AG04450 (cell line): ENCODE results near the gene F10. TPM values are rescaled to one million over a fixed set of nuclear protein-coding genes. Genes with fewer than 3 reads are reported as not detected.

Experiments used
- CTCF ChIA-PET: fragments of 300-600, 350-600 bp; formaldehyde crosslinking; extraction: SDS; loops from one replicate; lab custom pipeline; 2022; ENCODE audit warnings: antibody characterized with exemption, inconsistent platforms; lab: Charles Lee
- POLR2A ChIA-PET: fragments of 350-600 bp; formaldehyde crosslinking; extraction: SDS; loops from one replicate; lab custom pipeline; 2021; ENCODE audit warnings: antibody characterized with exemption, inconsistent platforms; lab: Yijun Ruan, JAX
- DNase-seq: peaks from one replicate; pipeline ENCODE4 v3.0.0-alpha.2; 2011; ENCODE audit warnings: low read depth, low spot score
- H3K27ac ChIP-seq: one replicate; pipeline ENCODE4 v1.5.1; 2012; ENCODE audit warnings: low read depth, low read length, control low read depth
- H3K27me3 ChIP-seq: one replicate; pipeline ENCODE4 v1.6.0; 2012; ENCODE audit warnings: low read length; ENCODE audit not compliant: control insufficient read depth, insufficient read depth
- H3K4me3 ChIP-seq: 2 replicates; pipeline ENCODE4 v1.5.1; 2011; ENCODE audit warnings: mild to moderate bottlenecking, low read depth, low read length, control low read depth
- H3K9me3 ChIP-seq: 2 replicates; pipeline ENCODE4 v1.5.1; 2012; ENCODE audit warnings: low read length; ENCODE audit not compliant: control insufficient read depth, insufficient read depth
- CTCF ChIP-seq: IDR thresholded peaks from 2 replicates; pipeline ENCODE4 v1.5.1; 2011; ENCODE audit warnings: low read depth, low read length, control low read depth, inconsistent platforms
- polyA plus RNA-seq: library from polyadenylated mRNA; depleted of rRNA; stranded (reverse); fragments of >200 nt; gene quantifications from 2 replicates; pipeline ENCODE4 v1.2.3, GENCODE V29; 2011

The F10 gene
- polyA plus RNA-seq, 1 experiment = 17.7 TPM

GRCh38 chr13:113169277-113170272 is 47.0 kb downstream of the F10 start:
- Histone ChIP-seq H3K9me3 (peaks cover 2% of the 10 kb centered on the region; the same call in 1 of the 2 replicates), H3K4me3 (no peak overlapping the region), H3K27me3 (no peaks in the 10 kb centered on the region), H3K27ac (no peak overlapping the region)
- POLR2A ChIA-PET = interaction anchor here (0.6 kb wide), 1 partner anchor 122 kb away, joined by 7 read pairs; no protein-coding TSS in a partner anchor
- DNase-seq = no peak
- TF ChIP-seq CTCF = no peak
- CTCF ChIA-PET = no interaction called here

GRCh38 chr13:113170511-113170910 is 47.9 kb downstream of the F10 start:
- ChIA-PET CTCF (no interaction called here), POLR2A (no interaction called here)
- H3K27ac ChIP-seq = no peak overlapping the region
- no peak for DNase-seq
- H3K4me3 ChIP-seq = no peak overlapping the region
- no peak for TF ChIP-seq CTCF
- H3K9me3 ChIP-seq = peaks cover 2% of the 10 kb centered on the region; the same call in 1 of the 2 replicates
- H3K27me3 ChIP-seq = no peaks in the 10 kb centered on the region

GRCh38 chr13:113171250-113172125 is 48.9 kb downstream of the F10 start:
- DNase-seq = no peak
- ChIA-PET POLR2A (no interaction called here), CTCF (no interaction called here)
- H3K27me3 ChIP-seq = no peaks in the 10 kb centered on the region
- no peak overlapping the region for H3K27ac ChIP-seq
- no peak for TF ChIP-seq CTCF
- peaks cover 2% of the 10 kb centered on the region; the same call in 1 of the 2 replicates for H3K9me3 ChIP-seq
- H3K4me3 ChIP-seq = no peak overlapping the region

GRCh38 chr13:113172419-113172926 is 49.9 kb downstream of the F10 start:
- DNase-seq = no peak
- Histone ChIP-seq H3K4me3 (no peak overlapping the region), H3K27me3 (no peaks in the 10 kb centered on the region), H3K9me3 (peaks cover 2% of the 10 kb centered on the region; the same call in 1 of the 2 replicates), H3K27ac (no peak overlapping the region)
- TF ChIP-seq CTCF = no peak
- ChIA-PET POLR2A (no interaction called here), CTCF (no interaction called here)
